ENCODE data around the gene GALNS. TPM values are rescaled to one million over a fixed set of nuclear protein-coding genes. Genes with fewer than 3 reads are reported as not detected.

Gene GALNS
- total and polyA plus RNA-seq, 2 donors (not counting 1 experiment from before 2014, with no cell fraction given): 10.6 to 29.6 TPM

DNA sequence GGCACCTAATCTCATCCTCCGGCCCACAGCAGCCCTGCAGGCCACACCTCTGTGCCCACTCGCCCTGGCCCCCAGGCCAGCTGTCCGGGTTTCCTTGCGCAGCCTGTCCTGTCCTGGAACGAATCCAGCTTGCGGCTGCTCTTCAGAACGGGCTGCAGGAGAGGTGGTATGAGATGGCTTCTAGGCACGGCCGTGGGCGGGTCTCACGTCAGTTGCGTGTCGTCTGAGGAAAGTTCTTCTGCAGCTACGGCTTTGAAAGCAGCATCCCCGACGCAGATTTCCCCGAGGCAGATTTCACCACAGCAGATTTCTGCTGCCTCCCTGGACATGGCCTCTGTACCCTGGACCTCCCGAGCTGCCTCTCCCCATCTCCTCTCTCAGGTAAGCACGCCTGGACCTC lies 18.2 kb downstream of the GALNS start:
- Histone ChIP-seq H3K4me2 (ENCODE audit: extremely low read depth, insufficient read depth, low read length) (no peak overlapping the region), H3K9me3 (ENCODE audit: control insufficient read depth, insufficient read depth, low read depth, low read length) (no peaks in the 10 kb centered on the region), H3K4me1 (ENCODE audit: control insufficient read depth, extremely low read depth, insufficient read depth, low read length) (no peaks in the 10 kb centered on the region), H3K36me3 (ENCODE audit: control insufficient read depth, insufficient read depth, low read length) (peaks cover 10% of the 10 kb centered on the region), H3K9ac (ENCODE audit: insufficient read depth, low read length) (no peak overlapping the region), H3K27ac (ENCODE audit: insufficient read depth, low read length) (no peak overlapping the region), H4K20me1 (ENCODE audit: control insufficient read depth, extremely low read depth, insufficient read depth, low read length) (no peaks in the 10 kb centered on the region), H3K27me3 (ENCODE audit: control insufficient read depth, insufficient read depth, low read length) (no peaks in the 10 kb centered on the region), H2AFZ (ENCODE audit: low read length) (no peak overlapping the region), H3K79me2 (ENCODE audit: control insufficient read depth, insufficient read depth, low read length) (no peaks in the 10 kb centered on the region), H3K4me3 (replicated peaks in 1 of 4; ENCODE audit: control extremely low read depth in 1 of 4, insufficient read depth in 1 of 4, low read depth in 3 of 4, low read length in 4 of 4) (no peak overlapping the region)
- no peak for DNase-seq (ENCODE audit: low read depth in 2 of 2)
- TF ChIP-seq, protein P1, sequence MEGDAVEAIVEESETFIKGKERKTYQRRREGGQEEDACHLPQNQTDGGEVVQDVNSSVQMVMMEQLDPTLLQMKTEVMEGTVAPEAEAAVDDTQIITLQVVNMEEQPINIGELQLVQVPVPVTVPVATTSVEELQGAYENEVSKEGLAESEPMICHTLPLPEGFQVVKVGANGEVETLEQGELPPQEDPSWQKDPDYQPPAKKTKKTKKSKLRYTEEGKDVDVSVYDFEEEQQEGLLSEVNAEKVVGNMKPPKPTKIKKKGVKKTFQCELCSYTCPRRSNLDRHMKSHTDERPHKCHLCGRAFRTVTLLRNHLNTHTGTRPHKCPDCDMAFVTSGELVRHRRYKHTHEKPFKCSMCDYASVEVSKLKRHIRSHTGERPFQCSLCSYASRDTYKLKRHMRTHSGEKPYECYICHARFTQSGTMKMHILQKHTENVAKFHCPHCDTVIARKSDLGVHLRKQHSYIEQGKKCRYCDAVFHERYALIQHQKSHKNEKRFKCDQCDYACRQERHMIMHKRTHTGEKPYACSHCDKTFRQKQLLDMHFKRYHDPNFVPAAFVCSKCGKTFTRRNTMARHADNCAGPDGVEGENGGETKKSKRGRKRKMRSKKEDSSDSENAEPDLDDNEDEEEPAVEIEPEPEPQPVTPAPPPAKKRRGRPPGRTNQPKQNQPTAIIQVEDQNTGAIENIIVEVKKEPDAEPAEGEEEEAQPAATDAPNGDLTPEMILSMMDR (conservative IDR thresholded peaks at IDR 0.05 in 1 of 2, IDR thresholded peaks at IDR 0.05 in 1 of 2; ENCODE audit: low read depth in 1 of 2, low read length in 2 of 2): no peak
- TF ChIP-seq EZH2 (IDR thresholded peaks at IDR 0.05; ENCODE audit: low read length, missing control alignments): no peak

GRCh38 chr16:88837806-88838205 lies 18.9 kb downstream of the GALNS start:
- no peak overlapping the region for H3K4me3 ChIP-seq (replicated peaks in 1 of 4; ENCODE audit: control extremely low read depth in 1 of 4, insufficient read depth in 1 of 4, low read depth in 3 of 4, low read length in 4 of 4)
- H3K4me1 ChIP-seq (ENCODE audit: control insufficient read depth, extremely low read depth, insufficient read depth, low read length): no peaks in the 10 kb centered on the region
- no peak for DNase-seq (ENCODE audit: low read depth in 2 of 2)
- no peaks in the 10 kb centered on the region for H3K27me3 ChIP-seq (ENCODE audit: control insufficient read depth, insufficient read depth, low read length)
- H3K9me3 ChIP-seq (ENCODE audit: control insufficient read depth, insufficient read depth, low read depth, low read length): no peaks in the 10 kb centered on the region
- no peak overlapping the region for H3K4me2 ChIP-seq (ENCODE audit: extremely low read depth, insufficient read depth, low read length)
- TF ChIP-seq, protein P1 (conservative IDR thresholded peaks at IDR 0.05 in 1 of 2, IDR thresholded peaks at IDR 0.05 in 1 of 2; ENCODE audit: low read depth in 1 of 2, low read length in 2 of 2): no peak
- TF ChIP-seq EZH2 (IDR thresholded peaks at IDR 0.05; ENCODE audit: low read length, missing control alignments): no peak
- H3K9ac ChIP-seq (ENCODE audit: insufficient read depth, low read length): no peak overlapping the region
- no peaks in the 10 kb centered on the region for H3K79me2 ChIP-seq (ENCODE audit: control insufficient read depth, insufficient read depth, low read length)
- H3K27ac ChIP-seq (ENCODE audit: insufficient read depth, low read length): no peak overlapping the region
- H2AFZ ChIP-seq (ENCODE audit: low read length): no peak overlapping the region
- H3K36me3 ChIP-seq (ENCODE audit: control insufficient read depth, insufficient read depth, low read length): peaks cover 10% of the 10 kb centered on the region
- no peaks in the 10 kb centered on the region for H4K20me1 ChIP-seq (ENCODE audit: control insufficient read depth, extremely low read depth, insufficient read depth, low read length)

DNA sequence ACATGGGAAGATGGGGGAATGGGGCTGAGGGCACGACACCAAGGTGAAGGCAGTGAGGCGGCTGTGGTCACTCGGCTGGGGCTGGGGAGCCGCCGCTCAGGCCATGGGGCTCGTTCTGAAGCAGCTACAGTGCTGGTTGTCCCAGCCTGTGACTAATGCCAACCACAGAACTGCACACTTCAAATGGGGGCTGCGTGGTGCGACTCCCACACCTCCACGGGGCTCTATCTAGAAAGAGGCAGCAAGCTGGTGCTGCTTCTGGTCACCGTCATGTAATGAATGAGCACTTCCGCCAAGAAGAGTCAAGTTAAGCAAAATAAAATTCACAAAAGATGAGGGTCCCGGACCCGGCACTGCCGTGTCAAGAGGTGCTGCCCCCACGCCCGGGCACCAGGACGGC lies 20.0 kb downstream of the GALNS start:
- peaks cover 10% of the 10 kb centered on the region for H3K36me3 ChIP-seq (ENCODE audit: control insufficient read depth, insufficient read depth, low read length)
- no peaks in the 10 kb centered on the region for H4K20me1 ChIP-seq (ENCODE audit: control insufficient read depth, extremely low read depth, insufficient read depth, low read length)
- no peak overlapping the region for H2AFZ ChIP-seq (ENCODE audit: low read length)
- H3K27me3 ChIP-seq (ENCODE audit: control insufficient read depth, insufficient read depth, low read length): no peaks in the 10 kb centered on the region
- H3K9me3 ChIP-seq (ENCODE audit: control insufficient read depth, insufficient read depth, low read depth, low read length): no peaks in the 10 kb centered on the region
- no peak for TF ChIP-seq EZH2 (IDR thresholded peaks at IDR 0.05; ENCODE audit: low read length, missing control alignments)
- TF ChIP-seq, protein P1 (conservative IDR thresholded peaks at IDR 0.05 in 1 of 2, IDR thresholded peaks at IDR 0.05 in 1 of 2; ENCODE audit: low read depth in 1 of 2, low read length in 2 of 2): no peak
- H3K4me1 ChIP-seq (ENCODE audit: control insufficient read depth, extremely low read depth, insufficient read depth, low read length): no peaks in the 10 kb centered on the region
- no peaks in the 10 kb centered on the region for H3K79me2 ChIP-seq (ENCODE audit: control insufficient read depth, insufficient read depth, low read length)
- no peak overlapping the region for H3K4me3 ChIP-seq (replicated peaks in 1 of 4; ENCODE audit: control extremely low read depth in 1 of 4, insufficient read depth in 1 of 4, low read depth in 3 of 4, low read length in 4 of 4)
- H3K9ac ChIP-seq (ENCODE audit: insufficient read depth, low read length): no peak overlapping the region
- H3K27ac ChIP-seq (ENCODE audit: insufficient read depth, low read length): no peak overlapping the region
- DNase-seq (ENCODE audit: low read depth in 2 of 2): no peak
- H3K4me2 ChIP-seq (ENCODE audit: extremely low read depth, insufficient read depth, low read length): no peak overlapping the region
